ENCODE data around the gene TUNAR. TPM values are rescaled to one million over a fixed set of nuclear protein-coding genes. Genes with fewer than 3 reads are reported as not detected.

Gene TUNAR
- total and polyA plus RNA-seq, 2 of the 4 experiments (the other 2 are of a cell fraction), result not detected

GRCh38 chr14:95911456-95911855, 34.8 kb downstream of the TUNAR start:
- no peak overlapping the region for H3K9ac ChIP-seq (ENCODE audit: low read depth, low read length)
- no peak overlapping the region for H3K27ac ChIP-seq (ENCODE audit: insufficient read depth, low read length)
- H3K79me1 ChIP-seq (ENCODE audit: low read depth in 1 of 2, low read length in 2 of 2), result no peaks in the 10 kb centered on the region
- H3K18ac ChIP-seq (ENCODE audit: low read depth, low read length), result no peak overlapping the region
- ChIA-PET POLR2A (ENCODE audit: unreplicated experiment) (no interaction called here), CTCF (no interaction called here)
- WGBS, 2 experiments (ENCODE audit: extremely low coverage in 2 of 2, insufficient read length in 1 of 2), result 59% methylated on average over 4 of the region's 7 CpGs; no CpG with 5 or more reads in 1 of the 2 experiments
- H3K27me3 ChIP-seq (ENCODE audit: control insufficient read depth, insufficient read depth, low read length), result 0 out of 2 replicates have a peak, but pooled peaks cover 2% of the 10 kb centered on the region
- no peaks in the 10 kb centered on the region for H3K9me1 ChIP-seq (ENCODE audit: insufficient read depth, low read length)
- no peak overlapping the region for H3K4ac ChIP-seq (ENCODE audit: low read depth, low read length)
- no peak overlapping the region for H3K56ac ChIP-seq (ENCODE audit: extremely low read depth, insufficient read depth, low read length)
- TF ChIP-seq ELK1 (IDR thresholded peaks at IDR 0.05; ENCODE audit: borderline replicate concordance, low read depth, low read length) (no peak), MXI1 (IDR thresholded peaks at IDR 0.05; ENCODE audit: borderline replicate concordance, low read depth, low read length) (no peak), RCOR1 (IDR thresholded peaks at IDR 0.05; ENCODE audit: insufficient replicate concordance, low read length) (no peak), POLR2A (IDR thresholded peaks at IDR 0.05; ENCODE audit: low read depth, low read length) (no peak), BHLHE40 (IDR thresholded peaks at IDR 0.05; ENCODE audit: low read depth, low read length) (no peak)
- in situ Hi-C loops (cut with MboI; ENCODE audit: low sequenced_read_pairs) (no loop called here), dilution Hi-C loops (cut with HindIII; ENCODE audit: low sequenced_read_pairs, unreplicated experiment) (no loop called here), intact Hi-C loops (cut with micrococcal nuclease) (no loop called here)
- H4K8ac ChIP-seq (ENCODE audit: low read depth in 2 of 2, low read length in 2 of 2), result no peak overlapping the region
- no peak overlapping the region for H4K91ac ChIP-seq (ENCODE audit: insufficient read depth, low read depth, low read length)
- no peaks in the 10 kb centered on the region for H4K20me1 ChIP-seq (ENCODE audit: insufficient read depth, low read length)
- H2AFZ ChIP-seq (replicated peaks; ENCODE audit: low read length, poor library complexity), result no peak overlapping the region
- no peak overlapping the region for H3K14ac ChIP-seq (replicated peaks; ENCODE audit: low read depth, low read length)
- no peak overlapping the region for H3K23ac ChIP-seq (ENCODE audit: low read depth, low read length)
- no peak overlapping the region for H2BK120ac ChIP-seq (ENCODE audit: low read depth, low read length)
- no peak overlapping the region for H4K5ac ChIP-seq (ENCODE audit: low read depth, low read length)
- no peaks in the 10 kb centered on the region for H3K36me3 ChIP-seq (ENCODE audit: control insufficient read depth, insufficient read depth, low read length)
- H3K4me3 ChIP-seq (ENCODE audit: insufficient read depth, low read depth, low read length), result no peak overlapping the region
- no TSS peak for BruUV-seq (replicated peaks)
- H2AK9ac ChIP-seq (replicated peaks; ENCODE audit: low read depth, low read length, poor library complexity), result no peak overlapping the region
- ATAC-seq (ENCODE audit: low read depth) (no peak), DNase-seq (no peak)
- H2BK20ac ChIP-seq (ENCODE audit: low read depth, low read length), result no peak overlapping the region
- no peak overlapping the region for H2BK5ac ChIP-seq (ENCODE audit: low read depth, low read length, poor library complexity, severe bottlenecking)
- H3K4me1 ChIP-seq (ENCODE audit: control insufficient read depth, insufficient read depth, low read length), result no peaks in the 10 kb centered on the region
- no peak overlapping the region for H2AK5ac ChIP-seq (ENCODE audit: low read depth, low read length)
- no peak overlapping the region for H2BK15ac ChIP-seq (ENCODE audit: low read depth, low read length)
- no peak overlapping the region for H3K4me2 ChIP-seq (ENCODE audit: low read depth, low read length)
- H3K9me3 ChIP-seq (ENCODE audit: control insufficient read depth, insufficient read depth, low read length), result no peaks in the 10 kb centered on the region
